NCI-H446 treated with DMSO at 0.1 percent for 48 hours (cell line): Measurements from ENCODE around the gene GLS.
A peak's percentile ranks its signal among the peaks of the same experiment; 100 is the strongest.
"Not testable (repeated sequence)": the region's sequence is repeated elsewhere in the genome, so short reads cannot be mapped to it uniquely, and the experiment has no call there.

ENCODE experiments used
- DNase-seq: peaks from one replicate; lab custom pipeline; 2025; lab: John Stamatoyannopoulos, UW

GLS gene

DNA sequence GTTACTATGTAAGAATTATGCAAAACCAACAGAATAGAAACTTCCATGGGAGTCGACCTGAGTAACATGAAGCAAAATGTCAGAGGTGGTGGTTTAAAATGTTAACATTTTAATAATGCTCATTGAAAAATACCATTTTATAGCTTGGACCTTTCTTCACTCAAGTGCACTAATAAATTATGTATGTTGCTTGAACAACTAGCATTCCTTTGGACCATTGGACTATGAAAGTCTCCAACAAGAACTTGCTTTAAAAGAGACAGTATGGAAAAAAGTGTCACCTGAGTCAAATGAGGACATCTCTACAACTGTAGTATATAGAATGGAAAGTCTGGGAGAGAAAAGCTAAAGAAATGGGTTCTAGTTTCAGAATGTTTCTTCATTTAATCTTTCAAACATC is 51.9 kb downstream of the GLS start:
- no peak for DNase-seq

DNA sequence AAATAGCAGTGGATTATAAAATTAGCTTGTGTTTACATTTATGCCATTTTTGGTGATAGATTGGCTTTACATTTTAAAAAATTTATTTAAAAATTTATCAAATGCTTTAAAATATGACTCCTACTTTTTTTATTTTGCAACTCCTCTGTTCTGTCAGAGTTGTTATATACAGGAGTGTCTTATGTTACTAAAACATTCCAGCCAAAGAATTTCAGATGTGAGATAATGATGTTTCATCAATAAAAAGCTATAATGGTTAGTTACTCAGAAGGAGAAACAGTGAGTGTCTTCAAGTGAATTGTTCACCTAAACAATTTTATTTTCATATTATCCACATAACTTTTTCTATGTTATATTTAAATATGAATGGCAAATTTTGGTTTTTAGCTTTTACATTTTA is 52.7 kb downstream of the GLS start:
- DNase-seq: no peak

DNA sequence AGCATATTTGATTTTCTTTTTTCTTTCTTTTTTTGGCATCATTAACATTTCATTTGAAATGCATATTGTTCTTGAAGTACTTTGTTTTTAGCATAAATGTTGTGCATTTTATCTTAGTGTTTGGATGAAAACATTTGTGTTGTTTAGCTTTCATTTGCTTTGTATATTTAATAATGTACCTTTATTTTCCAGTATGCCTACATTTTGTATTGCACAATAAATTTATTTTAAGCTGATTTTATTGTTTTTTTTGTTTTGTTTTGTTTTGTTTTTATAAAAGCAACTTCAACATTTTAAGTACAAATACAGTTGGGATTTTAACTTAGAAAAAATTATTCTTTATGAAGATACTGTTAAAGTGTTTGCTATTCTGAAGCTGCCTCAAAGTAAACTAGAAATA is 54.4 kb downstream of the GLS start:
- no peak for DNase-seq

DNA sequence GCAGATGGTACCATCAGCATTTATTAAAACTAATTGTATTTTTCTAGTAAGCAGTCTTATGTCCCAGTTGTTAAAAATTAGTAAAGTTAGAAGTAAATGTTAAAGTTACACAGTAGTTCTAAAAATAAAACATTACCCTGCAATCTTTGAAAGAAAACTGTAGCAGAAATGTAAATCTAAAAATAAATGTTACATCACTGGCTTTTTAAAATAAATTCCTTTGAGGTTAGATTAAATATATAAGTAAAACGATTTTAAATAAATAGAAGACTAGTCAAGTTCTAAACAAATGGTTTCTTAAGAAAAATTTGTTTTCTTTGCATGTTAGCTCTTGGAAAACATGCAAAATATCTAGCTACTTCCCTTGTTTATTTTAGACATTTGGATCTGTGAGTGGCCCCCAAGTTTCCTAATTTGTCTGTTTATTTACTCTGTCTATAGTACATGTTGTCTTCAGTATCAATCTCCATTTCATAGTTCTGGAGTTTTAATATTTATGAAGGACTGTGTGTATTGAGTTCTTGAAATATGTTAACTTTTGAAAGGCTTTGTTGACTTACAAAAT is 58.2 kb downstream of the GLS start:
- no peak for DNase-seq

GRCh38 chr2:190940454-190940853 is 59.8 kb downstream of the GLS start:
- no peak for DNase-seq

GRCh38 chr2:190941571-190941970 is 61.0 kb downstream of the GLS start:
- no peak for DNase-seq

DNA sequence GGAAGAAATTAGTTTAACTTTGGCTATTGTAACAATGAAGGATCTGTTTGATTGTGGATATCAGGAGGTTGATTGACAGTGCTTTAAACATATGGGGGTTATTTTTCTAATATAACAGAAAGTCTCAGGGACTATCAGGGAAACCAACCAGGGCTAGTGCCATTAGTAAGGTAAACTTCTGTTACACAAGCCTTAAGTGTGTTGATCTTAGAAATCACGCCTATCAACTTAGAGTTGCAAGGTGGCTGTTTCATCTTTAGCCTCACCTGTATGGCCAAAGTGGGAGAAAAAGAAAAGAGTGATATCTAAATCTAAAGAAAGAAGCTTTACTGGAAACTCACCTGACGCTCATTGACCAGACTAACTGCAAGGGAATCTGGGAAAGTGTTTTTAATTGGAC is 62.1 kb downstream of the GLS start:
- no peak for DNase-seq

DNA sequence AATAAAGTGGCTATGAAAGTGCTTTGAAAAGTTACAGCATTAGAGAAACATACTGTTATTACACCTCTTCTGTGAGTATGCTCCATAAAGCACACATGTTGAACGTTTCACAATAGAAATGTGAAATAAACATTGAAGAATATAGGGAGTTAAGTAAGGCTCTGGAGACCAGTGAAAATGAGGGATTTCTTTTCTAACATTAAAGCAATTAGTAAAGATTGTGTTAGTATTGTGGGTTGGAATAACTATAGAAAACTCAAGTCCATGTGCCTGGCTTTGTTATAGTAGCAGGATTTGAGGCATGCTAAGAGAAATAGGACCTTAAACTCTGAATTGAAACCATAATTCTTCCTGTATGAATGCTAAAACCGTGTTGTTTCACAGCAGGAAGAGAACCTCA is 63.1 kb downstream of the GLS start:
- no peak for DNase-seq

GRCh38 chr2:190947141-190947540 is 66.5 kb downstream of the GLS start:
- no peak for DNase-seq

DNA sequence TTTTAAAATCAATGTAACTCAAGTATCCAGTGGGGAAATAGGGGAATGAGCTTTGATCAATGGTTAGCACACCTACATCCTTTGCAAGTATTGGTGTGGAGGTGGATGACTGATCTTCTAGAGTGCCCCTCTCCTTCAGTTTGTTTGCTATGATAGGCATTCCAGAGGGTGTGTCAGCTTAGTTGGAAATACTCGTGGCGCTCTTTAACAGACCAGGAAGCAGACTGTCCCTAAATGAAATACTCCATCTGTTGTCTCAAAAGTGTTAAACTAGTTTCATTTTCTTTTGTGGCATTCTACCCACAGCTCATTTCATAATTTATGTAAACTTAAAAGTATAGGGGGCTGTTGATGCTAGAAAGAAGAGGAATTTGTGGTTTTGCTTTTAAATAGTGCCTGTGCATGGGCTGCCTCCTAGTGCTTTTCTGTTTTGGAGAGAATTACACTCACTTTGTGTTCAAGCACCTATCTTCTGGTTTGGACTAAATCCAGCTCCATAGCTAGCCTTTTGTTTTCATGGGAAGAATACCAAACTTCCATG is 67.2 kb downstream of the GLS start:
- peak; percentile 42 for DNase-seq

GRCh38 chr2:190948671-190949070 is 68.0 kb downstream of the GLS start:
- DNase-seq: no peak

GRCh38 chr2:190950566-190950991 is 70.0 kb downstream of the GLS start:
- peak; percentile 47 for DNase-seq

DNA sequence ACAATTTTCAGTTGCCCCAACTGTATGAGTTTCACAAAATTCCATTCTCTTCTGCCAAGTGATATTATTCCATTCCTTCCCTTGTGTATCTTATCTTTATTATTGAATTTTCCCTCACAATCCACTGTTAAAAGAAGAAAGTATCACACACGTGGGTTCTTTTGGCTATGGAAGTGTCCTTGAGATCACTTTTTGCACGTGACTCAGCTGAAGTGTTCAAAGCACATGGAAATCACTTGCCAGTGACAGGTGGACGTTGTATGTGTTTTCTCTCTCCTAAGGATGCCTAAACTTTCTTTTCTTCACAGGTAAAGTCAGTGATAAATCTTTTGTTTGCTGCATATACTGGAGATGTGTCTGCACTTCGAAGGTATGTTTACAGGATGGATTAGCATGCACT is 72.6 kb downstream of the GLS start:
- no peak for DNase-seq

DNA sequence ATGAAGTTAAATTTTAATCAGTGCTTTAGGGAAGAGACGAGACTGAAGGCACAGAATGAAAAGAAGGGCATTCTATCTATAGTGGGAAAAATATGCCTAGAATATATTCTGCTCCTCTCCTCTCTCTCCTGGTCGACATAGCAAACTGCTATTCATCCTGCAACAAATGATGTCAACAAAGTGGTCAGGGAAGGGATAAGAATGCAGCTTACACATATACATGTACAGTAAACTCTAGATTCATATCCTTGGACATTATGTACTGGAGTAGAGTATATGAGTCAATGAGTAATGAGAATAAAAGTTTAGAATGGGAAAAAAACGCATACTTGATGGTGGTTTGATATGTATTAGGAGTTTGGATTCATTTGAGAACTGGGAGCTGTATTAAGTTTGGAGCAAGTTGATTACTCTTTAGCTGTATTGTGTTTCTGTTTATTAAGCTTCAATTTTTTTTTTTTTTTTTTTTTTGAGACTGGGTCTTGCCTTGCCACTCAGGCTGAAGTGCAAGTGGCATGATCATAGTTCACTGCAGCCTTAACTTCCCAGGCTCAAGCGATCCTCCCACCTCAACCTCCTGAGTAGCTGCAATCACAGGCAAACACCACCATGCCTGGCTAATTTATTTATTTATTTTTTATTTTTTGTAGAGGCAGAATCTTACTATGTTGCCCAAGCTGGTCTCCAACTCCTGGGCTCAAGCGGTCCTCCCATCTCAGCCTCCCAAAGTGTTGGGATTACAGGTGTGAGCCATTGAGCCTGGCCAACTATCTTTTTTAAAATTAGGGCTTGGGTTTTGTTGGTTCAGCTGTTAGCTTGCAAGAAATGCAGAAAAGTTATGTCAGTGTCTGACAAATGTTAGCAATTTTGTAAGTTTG is 79.5 kb downstream of the GLS start:
- no peak for DNase-seq

DNA sequence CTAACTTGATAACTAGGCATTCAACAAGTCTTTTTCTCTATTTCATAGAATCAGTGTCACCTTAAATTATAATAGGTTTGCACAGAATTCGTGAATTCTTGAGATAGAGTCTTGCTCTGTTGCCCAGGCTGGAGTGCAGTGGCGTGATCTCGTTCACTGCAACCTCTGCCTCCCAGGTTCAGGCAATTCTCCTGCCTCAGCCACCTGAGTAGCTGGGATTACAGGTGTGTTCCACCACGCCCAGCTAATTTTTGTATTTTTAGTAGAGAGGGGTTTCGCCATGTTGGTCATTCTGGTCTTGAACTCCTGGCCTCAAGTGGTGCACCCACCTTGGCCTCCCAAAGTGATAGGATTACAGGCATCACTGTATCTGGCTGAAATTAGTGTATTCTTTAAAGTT is 80.5 kb downstream of the GLS start:
- not testable (repeated sequence) for DNase-seq

DNA sequence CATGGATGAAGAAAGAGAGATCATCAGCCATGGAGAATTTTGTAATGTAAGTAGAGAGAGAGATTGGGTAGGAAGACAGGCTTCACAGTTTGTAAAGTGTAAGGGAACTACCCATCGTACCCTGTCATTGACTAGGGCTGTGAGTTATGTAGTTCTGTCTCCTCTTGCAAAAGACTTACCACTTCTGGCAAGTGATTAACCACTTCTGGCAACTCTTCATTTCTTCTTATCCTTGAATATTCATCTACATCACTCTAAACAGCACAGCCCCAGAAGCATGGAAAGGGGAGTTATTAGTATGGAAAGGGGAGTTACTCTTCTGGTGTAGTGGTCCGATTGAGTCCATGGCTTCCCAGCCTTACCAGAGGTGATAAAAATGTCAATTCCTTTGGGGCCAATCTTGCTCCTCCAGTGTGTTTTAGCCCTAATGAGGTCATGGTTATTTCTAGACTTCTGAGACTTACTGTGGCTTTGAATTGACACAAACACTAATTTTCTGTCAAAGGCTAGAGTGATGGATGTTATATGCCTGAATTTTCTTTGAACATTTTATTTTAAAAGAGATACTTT is 81.4 kb downstream of the GLS start:
- no peak for DNase-seq

DNA sequence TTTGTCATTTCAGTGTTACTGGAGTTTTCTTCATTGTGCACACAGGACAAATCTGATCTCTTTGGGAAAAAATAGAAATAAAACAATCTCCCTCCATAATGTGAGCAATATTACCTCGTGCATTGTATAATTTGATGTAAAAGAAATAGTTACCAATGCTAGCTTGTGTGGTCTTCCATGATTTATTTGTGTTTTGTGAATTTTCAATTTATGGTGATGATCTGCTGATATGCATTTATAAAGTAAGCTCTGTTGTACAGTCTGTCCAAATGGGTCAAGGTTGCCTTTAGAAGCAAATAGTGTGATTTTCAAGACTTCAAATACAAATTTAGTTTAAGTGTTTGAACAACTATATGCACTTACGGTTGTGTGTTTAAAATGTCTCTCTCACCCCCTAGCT is 82.5 kb downstream of the GLS start:
- no peak for DNase-seq

GRCh38 chr2:190964170-190964795 is 83.7 kb downstream of the GLS start:
- DNase-seq: no peak

GRCh38 chr2:190965580-190966222 is 85.1 kb downstream of the GLS start:
- no peak for DNase-seq

GRCh38 chr2:190968522-190968921 is 87.9 kb downstream of the GLS start:
- no peak for DNase-seq

DNA sequence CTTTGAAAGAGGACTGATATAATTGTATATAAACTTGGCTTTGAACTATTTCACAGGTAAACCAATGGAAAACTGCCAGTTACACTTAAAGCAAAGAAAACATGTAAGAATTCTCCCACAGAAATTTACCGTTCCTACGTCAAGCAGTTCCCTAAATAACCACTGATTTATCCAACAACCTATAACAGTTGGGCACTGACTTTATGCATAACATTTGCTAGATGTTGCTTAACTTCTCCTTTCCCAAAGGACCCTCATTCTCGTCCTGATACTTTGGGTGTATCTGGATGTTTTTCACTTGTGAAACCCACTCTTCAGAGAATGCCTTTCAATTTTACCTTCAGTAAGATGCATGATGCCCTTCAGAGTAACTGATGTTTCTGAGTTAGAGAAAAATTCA is 89.5 kb downstream of the GLS start:
- no peak for DNase-seq

GRCh38 chr2:190970873-190971506 is 90.4 kb downstream of the GLS start:
- DNase-seq: no peak
